ENCODE measurements around the gene RCOR1.

- TF ChIP-seq CTCF (IDR thresholded peaks at IDR 0.05) (no peak), ZFX (IDR thresholded peaks at IDR 0.05; ENCODE audit: borderline replicate concordance) (no peak)
Observed at GRCh38 chr14:102758087-102758486, 165.6 kb downstream of the RCOR1 start.
